ENCODE data around the gene CHSY1. TPM values are rescaled to one million over a fixed set of nuclear protein-coding genes. Genes with fewer than 3 reads are reported as not detected.

CHSY1 gene
- polyA plus RNA-seq, 1 experiment: 49.2 TPM

DNA sequence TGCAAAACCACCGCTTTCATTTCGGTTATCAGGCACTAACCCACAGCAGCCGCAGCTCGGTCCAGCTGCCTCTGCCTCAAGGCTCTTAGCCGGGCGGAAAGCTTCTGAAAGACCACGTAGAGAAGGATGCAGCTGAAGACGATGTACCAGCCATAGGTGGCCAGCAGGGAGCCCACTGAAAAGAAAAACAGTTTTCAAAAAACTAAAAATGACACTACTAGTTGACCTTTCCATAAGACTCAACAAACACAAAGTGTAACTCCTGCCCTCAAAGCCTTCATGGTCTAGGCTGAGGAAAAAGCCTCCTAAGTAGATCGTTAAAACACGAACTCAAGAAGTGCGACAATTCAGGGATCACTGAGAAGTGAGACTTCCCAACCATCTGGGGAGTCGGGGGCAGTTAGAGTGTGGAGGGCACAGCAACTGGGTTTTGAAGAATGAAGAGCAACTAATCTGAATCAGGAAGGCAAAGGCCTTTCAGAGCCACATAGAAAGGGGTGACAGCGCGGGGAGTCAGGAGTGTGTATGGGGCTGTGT is 24.7 kb upstream of the CHSY1 start:
- Histone ChIP-seq H3K4me3 (ENCODE audit: low read depth, low read length) (peak overlapping the region; percentile 62), H3K27me3 (ENCODE audit: control insufficient read depth, insufficient read depth, low read length) (no peaks in the 10 kb centered on the region), H3K27ac (ENCODE audit: low read depth, low read length) (peak overlapping the region; percentile 75), H3K9me3 (ENCODE audit: control insufficient read depth, insufficient read depth, low read length) (no peaks in the 10 kb centered on the region)
- POLR2A ChIA-PET: interaction anchor here (1.0 kb wide), 1 partner anchor 9 kb away, joined by 5 read pairs; no protein-coding TSS in a partner anchor
- DNase-seq (ENCODE audit: low read depth, low spot score): no peak
- CTCF ChIA-PET: interaction anchor here (0.7 to 1.1 kb wide), 4 partner anchors 8 to 365 kb away, joined by 3 to 6 read pairs (median 4); no protein-coding TSS in a partner anchor
- TF ChIP-seq, protein P1, sequence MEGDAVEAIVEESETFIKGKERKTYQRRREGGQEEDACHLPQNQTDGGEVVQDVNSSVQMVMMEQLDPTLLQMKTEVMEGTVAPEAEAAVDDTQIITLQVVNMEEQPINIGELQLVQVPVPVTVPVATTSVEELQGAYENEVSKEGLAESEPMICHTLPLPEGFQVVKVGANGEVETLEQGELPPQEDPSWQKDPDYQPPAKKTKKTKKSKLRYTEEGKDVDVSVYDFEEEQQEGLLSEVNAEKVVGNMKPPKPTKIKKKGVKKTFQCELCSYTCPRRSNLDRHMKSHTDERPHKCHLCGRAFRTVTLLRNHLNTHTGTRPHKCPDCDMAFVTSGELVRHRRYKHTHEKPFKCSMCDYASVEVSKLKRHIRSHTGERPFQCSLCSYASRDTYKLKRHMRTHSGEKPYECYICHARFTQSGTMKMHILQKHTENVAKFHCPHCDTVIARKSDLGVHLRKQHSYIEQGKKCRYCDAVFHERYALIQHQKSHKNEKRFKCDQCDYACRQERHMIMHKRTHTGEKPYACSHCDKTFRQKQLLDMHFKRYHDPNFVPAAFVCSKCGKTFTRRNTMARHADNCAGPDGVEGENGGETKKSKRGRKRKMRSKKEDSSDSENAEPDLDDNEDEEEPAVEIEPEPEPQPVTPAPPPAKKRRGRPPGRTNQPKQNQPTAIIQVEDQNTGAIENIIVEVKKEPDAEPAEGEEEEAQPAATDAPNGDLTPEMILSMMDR (IDR thresholded peaks at IDR 0.05; ENCODE audit: low read depth, low read length): peak; percentile 54

DNA sequence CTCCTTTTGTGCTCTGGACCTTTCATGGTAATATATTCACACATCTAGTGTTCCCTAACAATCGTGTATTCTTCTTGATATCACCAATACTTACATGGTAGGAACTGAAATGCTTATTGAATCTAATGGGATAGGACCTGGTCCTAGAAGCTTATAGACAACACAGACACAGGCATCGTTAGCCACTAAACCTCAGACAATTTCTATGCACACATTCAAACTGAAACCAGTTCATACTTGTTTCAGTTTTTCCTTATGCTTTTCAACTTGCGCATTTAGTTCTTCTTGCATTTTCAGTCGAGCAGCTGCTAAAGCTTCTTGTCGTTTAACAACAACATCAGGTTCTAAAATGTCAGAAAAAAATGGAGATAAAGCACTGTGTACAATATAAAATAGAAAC is 23.2 kb upstream of the CHSY1 start:
- Histone ChIP-seq H3K27ac (ENCODE audit: low read depth, low read length) (no peak overlapping the region), H3K27me3 (ENCODE audit: control insufficient read depth, insufficient read depth, low read length) (no peaks in the 10 kb centered on the region), H3K9me3 (ENCODE audit: control insufficient read depth, insufficient read depth, low read length) (no peaks in the 10 kb centered on the region), H3K4me3 (ENCODE audit: low read depth, low read length) (no peak overlapping the region)
- ChIA-PET CTCF (interaction anchor here (1.0 to 1.2 kb wide), 3 partner anchors 14 to 366 kb away, joined by 3 to 5 read pairs (median 5); no protein-coding TSS in a partner anchor), POLR2A (interaction anchor here (0.6 kb wide), 1 partner anchor 110 kb away, joined by 15 read pairs; no protein-coding TSS in a partner anchor)
- TF ChIP-seq, protein P1 (IDR thresholded peaks at IDR 0.05; ENCODE audit: low read depth, low read length): no peak
- no peak for DNase-seq (ENCODE audit: low read depth, low spot score)

DNA sequence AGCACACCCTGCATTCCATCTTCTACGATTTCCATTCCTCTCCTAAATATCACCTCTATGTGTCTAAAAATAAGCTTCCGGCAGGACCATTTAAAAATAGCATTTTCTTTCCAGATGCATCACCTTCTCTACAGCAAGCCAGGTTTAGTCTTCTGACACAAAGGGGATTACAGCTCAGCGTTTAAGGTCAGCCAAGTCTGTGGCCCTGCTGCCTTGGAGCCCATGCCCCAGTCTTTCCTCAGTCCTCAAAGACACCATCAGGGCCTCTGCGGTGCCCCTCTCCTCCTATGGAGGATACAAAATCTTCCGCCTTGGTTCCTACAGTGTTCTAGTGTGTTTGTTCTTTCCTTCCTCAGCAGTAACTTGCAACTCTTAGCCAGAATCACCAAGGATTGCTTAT is 21.7 kb upstream of the CHSY1 start:
- Histone ChIP-seq H3K9me3 (ENCODE audit: control insufficient read depth, insufficient read depth, low read length) (no peaks in the 10 kb centered on the region), H3K27me3 (ENCODE audit: control insufficient read depth, insufficient read depth, low read length) (no peaks in the 10 kb centered on the region), H3K4me3 (ENCODE audit: low read depth, low read length) (no peak overlapping the region), H3K27ac (ENCODE audit: low read depth, low read length) (no peak overlapping the region)
- CTCF ChIA-PET: interaction anchor here (1.0 to 1.8 kb wide), 3 partner anchors 15 to 266 kb away, joined by 5 to 9 read pairs (median 6); no protein-coding TSS in a partner anchor
- DNase-seq (ENCODE audit: low read depth, low spot score): no peak
- POLR2A ChIA-PET: no interaction called here
- TF ChIP-seq, protein P1 (IDR thresholded peaks at IDR 0.05; ENCODE audit: low read depth, low read length): no peak

DNA sequence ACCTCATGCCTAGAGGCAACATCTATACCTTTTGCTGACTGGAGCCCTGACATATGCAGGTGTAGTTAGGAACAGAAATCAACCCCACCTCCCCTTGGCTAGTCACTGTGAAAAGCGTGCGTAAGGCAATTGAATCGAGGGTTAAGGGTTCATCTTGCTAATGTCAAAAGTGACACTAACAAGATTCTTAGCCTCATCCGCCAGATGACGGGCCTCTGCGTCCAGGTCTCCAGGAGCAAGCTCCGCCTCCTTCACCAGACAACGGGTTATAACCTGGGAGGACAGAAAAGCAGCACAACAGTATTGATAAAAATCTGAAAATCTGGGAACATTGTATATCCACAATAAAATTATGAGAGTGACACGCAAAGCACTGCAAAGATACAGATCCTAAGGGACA is 20.7 kb upstream of the CHSY1 start:
- H3K9me3 ChIP-seq (ENCODE audit: control insufficient read depth, insufficient read depth, low read length): no peaks in the 10 kb centered on the region
- ChIA-PET POLR2A (no interaction called here), CTCF (interaction anchor here (1.0 to 1.8 kb wide), 4 partner anchors 14 to 369 kb away, joined by 4 to 9 read pairs (median 6); no protein-coding TSS in a partner anchor)
- TF ChIP-seq, protein P1 (IDR thresholded peaks at IDR 0.05; ENCODE audit: low read depth, low read length): no peak
- no peak for DNase-seq (ENCODE audit: low read depth, low spot score)
- no peak overlapping the region for H3K4me3 ChIP-seq (ENCODE audit: low read depth, low read length)
- no peaks in the 10 kb centered on the region for H3K27me3 ChIP-seq (ENCODE audit: control insufficient read depth, insufficient read depth, low read length)
- H3K27ac ChIP-seq (ENCODE audit: low read depth, low read length): no peak overlapping the region

DNA sequence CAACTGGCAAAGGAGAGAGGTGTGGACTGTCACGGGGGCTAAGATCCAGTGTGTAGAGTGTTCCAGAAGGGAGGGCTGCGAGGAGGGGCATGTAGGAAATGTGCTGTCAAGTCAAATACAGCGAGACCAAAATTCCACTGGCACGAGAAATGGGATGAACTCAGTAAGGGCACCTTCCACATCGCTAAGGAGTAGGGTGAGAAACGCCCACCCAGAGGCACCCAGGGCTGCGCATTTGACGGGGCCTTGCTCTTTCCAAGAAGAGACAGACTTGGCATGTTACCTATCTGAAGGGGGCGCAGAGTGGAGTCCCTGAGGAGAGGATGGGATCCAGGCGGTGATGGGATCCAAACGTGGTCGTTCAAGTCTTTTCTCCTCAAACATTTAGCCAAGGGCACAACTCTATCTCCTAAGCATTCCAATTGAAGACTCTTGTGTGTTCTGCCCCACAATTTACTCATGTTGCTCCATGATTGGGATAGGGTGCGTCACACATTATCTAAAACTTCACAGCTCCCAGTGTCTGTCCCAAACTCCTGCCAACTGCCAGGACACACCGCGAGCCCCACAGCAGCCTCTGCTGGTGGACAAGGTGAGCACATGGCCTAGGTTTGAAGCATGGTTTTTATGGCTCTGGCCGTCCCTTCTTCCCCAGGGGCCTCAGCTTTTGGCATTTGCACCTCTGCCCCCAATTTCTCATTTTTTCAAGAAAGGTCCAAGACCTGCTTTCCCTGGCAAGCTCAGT is 17.8 kb upstream of the CHSY1 start:
- CTCF ChIA-PET: interaction anchor here (0.6 to 1.1 kb wide), 4 partner anchors 7 to 250 kb away, joined by 3 to 7 read pairs (median 4); no protein-coding TSS in a partner anchor
- no peak for DNase-seq (ENCODE audit: low read depth, low spot score)
- POLR2A ChIA-PET: interaction anchor here (0.6 kb wide), 1 partner anchor 9 kb away, joined by 4 read pairs; no protein-coding TSS in a partner anchor

More for the DNA sequence above, 17.8 kb upstream of the CHSY1 start:
- Histone ChIP-seq H3K27ac (ENCODE audit: low read depth, low read length) (no peak overlapping the region), H3K27me3 (ENCODE audit: control insufficient read depth, insufficient read depth, low read length) (no peaks in the 10 kb centered on the region), H3K4me3 (ENCODE audit: low read depth, low read length) (no peak overlapping the region), H3K9me3 (ENCODE audit: control insufficient read depth, insufficient read depth, low read length) (no peaks in the 10 kb centered on the region; the same call in 1 of the 2 replicates)
- TF ChIP-seq, protein P1 (IDR thresholded peaks at IDR 0.05; ENCODE audit: low read depth, low read length): peak; percentile 33
